Smooth muscle cell (in vitro differentiated cells): ENCODE measurements around the gene YWHAG. TPM values are rescaled to one million over a fixed set of nuclear protein-coding genes. Genes with fewer than 3 reads are reported as not detected.

Experiments used
- DNase-seq: peaks from one replicate; lab custom pipeline; 2025; ENCODE audit not compliant: unreplicated experiment; lab: John Stamatoyannopoulos, UW
- H2AFZ ChIP-seq: fragments of 200-600 bp; sonication (generic); 2 replicates; pipeline ENCODE4 v1.6.0; 2016; ENCODE audit warnings: antibody characterized with exemption, low read depth, mild to moderate bottlenecking
- H3F3A ChIP-seq: fragments of 200-600 bp; sonication (generic); 2 replicates; pipeline ENCODE4 v1.6.0; 2017; ENCODE audit warnings: antibody characterized with exemption, low read depth
- H3K27ac ChIP-seq: fragments of 200-600 bp; sonication (generic); 2 replicates; pipeline ENCODE4 v1.5.1; 2016; ENCODE audit warnings: low read depth, mild to moderate bottlenecking
- H3K27me3 ChIP-seq: fragments of 200-600 bp; sonication (generic); 2 replicates; pipeline ENCODE4 v1.6.1; 2016; ENCODE audit warnings: low read depth, mild to moderate bottlenecking
- H3K36me3 ChIP-seq: fragments of 200-600 bp; sonication (generic); 2 replicates; pipeline ENCODE4 v1.5.1; 2016; ENCODE audit warnings: low read depth
- H3K4me1 ChIP-seq: fragments of 200-600 bp; sonication (generic); 2 replicates; pipeline ENCODE4 v1.5.1; 2016; ENCODE audit warnings: low read depth
- H3K4me2 ChIP-seq: fragments of 200-600 bp; sonication (generic); 2 replicates; pipeline ENCODE4 v1.6.0; 2016; ENCODE audit warnings: mild to moderate bottlenecking
- H3K4me3 ChIP-seq: fragments of 200-600 bp; sonication (generic); 2 replicates; pipeline ENCODE4 v1.5.1; 2016; ENCODE audit warnings: mild to moderate bottlenecking
- H3K79me2 ChIP-seq: fragments of 200-600 bp; sonication (generic); 2 replicates; pipeline ENCODE4 v1.6.0; 2016; ENCODE audit warnings: low read depth, mild to moderate bottlenecking
- H3K9ac ChIP-seq: fragments of 200-600 bp; sonication (generic); 2 replicates; pipeline ENCODE4 v1.6.0; 2016; ENCODE audit warnings: low read depth
- H3K9me3 ChIP-seq: fragments of 200-600 bp; sonication (generic); replicated peaks from 2 replicates; pipeline ENCODE4 v1.5.1; 2016; ENCODE audit warnings: low read depth
- H4K20me1 ChIP-seq: fragments of 200-600 bp; sonication (generic); 2 replicates; pipeline ENCODE4 v1.6.0; 2016; ENCODE audit warnings: low read depth
- WGBS: methylation state at CpG from one replicate; pipeline ENCODE4 v1.1.7; 2016; ENCODE audit warnings: low lambda C conversion rate; 5-methylcytosine and 5-hydroxymethylcytosine counted together
- polyA plus RNA-seq: library from polyadenylated mRNA; unstranded; fragments of >200 nt; fragmentation: Nextera tagmentation; extraction: Ambion mirVana; gene quantifications from 2 replicates; pipeline ENCODE4 v1.2.1, GENCODE V29; 2016
- total RNA-seq: library from RNA; depleted of rRNA; stranded (reverse); fragments of >200 nt; gene quantifications from 2 replicates; pipeline ENCODE4 v1.2.3, GENCODE V29; 2014
- TF ChIP-seq, protein P1 (sequence below): fragments of 200-600 bp; sonication (generic); IDR thresholded peaks from 2 replicates; pipeline ENCODE4 v1.5.1; 2017; ENCODE audit warnings: borderline replicate concordance, mild to moderate bottlenecking, antibody characterized with exemption; ENCODE audit not compliant: insufficient read depth, poor library complexity, severe bottlenecking

The YWHAG gene
- total and polyA plus RNA-seq, 2 experiments from 2014 or later, result 17.6 to 132 TPM

DNA sequence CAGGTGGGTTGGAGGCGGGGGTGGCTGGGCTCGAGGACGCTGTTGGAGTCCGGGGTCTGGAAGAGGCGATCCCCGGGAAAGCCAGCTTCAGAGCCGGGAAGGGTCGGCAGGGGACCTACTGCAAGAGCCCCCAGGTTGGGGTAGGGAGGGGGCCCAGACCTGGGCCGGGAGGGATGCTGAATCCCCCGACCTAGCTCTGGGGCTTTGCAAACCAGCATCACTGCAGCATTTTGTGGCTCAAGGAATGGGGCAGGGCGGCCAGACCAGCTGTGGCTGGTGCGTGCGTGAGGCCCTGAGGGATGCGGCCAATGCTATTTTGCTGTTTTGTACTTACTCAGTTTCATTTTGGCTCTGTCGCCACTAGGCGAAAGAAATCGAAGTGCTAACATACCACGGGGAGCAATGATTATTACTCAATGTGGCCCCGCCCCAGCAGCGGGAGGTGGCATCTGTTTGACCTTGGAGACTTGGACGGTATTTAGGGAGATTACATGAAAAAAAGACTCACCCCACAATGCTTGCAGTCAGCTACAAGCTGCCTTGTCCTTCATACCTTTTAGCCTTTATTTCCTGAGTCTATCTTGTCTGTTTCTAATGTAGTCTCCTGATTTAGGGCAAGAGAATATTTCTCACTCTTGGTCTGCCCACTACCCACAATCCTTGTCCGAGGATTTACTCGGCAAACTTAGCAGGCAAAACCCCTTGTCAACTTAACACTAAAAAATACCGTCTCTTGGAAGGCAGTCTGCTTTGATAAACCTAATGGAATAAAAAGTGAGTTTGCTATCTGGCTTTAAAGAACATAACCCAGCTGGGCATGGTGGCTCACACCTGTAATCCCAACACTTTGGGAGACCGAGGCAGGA, 40.1 kb downstream of the YWHAG start:
- peak; percentile 48 for DNase-seq
- 6% methylated on average over 24 of the region's 25 CpGs for WGBS
- H3K4me2 ChIP-seq, result peak overlapping the region; percentile 91
- H3K79me2 ChIP-seq, result peaks cover 13% of the 10 kb centered on the region
- H3K4me3 ChIP-seq, result peak overlapping the region; percentile 76
- no peaks in the 10 kb centered on the region for H3K27me3 ChIP-seq
- peak overlapping the region; percentile 86 for H3K27ac ChIP-seq
- H3K9ac ChIP-seq, result peak overlapping the region; percentile 65
- H3F3A ChIP-seq, result peaks cover 26% of the 10 kb centered on the region
- peaks cover 33% of the 10 kb centered on the region for H4K20me1 ChIP-seq
- H3K36me3 ChIP-seq, result no peaks in the 10 kb centered on the region
- TF ChIP-seq, protein P1, sequence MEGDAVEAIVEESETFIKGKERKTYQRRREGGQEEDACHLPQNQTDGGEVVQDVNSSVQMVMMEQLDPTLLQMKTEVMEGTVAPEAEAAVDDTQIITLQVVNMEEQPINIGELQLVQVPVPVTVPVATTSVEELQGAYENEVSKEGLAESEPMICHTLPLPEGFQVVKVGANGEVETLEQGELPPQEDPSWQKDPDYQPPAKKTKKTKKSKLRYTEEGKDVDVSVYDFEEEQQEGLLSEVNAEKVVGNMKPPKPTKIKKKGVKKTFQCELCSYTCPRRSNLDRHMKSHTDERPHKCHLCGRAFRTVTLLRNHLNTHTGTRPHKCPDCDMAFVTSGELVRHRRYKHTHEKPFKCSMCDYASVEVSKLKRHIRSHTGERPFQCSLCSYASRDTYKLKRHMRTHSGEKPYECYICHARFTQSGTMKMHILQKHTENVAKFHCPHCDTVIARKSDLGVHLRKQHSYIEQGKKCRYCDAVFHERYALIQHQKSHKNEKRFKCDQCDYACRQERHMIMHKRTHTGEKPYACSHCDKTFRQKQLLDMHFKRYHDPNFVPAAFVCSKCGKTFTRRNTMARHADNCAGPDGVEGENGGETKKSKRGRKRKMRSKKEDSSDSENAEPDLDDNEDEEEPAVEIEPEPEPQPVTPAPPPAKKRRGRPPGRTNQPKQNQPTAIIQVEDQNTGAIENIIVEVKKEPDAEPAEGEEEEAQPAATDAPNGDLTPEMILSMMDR, result peak; percentile 29
- no peaks in the 10 kb centered on the region for H3K9me3 ChIP-seq
- H3K4me1 ChIP-seq, result peaks cover 15% of the 10 kb centered on the region
- H2AFZ ChIP-seq, result no peak overlapping the region

DNA sequence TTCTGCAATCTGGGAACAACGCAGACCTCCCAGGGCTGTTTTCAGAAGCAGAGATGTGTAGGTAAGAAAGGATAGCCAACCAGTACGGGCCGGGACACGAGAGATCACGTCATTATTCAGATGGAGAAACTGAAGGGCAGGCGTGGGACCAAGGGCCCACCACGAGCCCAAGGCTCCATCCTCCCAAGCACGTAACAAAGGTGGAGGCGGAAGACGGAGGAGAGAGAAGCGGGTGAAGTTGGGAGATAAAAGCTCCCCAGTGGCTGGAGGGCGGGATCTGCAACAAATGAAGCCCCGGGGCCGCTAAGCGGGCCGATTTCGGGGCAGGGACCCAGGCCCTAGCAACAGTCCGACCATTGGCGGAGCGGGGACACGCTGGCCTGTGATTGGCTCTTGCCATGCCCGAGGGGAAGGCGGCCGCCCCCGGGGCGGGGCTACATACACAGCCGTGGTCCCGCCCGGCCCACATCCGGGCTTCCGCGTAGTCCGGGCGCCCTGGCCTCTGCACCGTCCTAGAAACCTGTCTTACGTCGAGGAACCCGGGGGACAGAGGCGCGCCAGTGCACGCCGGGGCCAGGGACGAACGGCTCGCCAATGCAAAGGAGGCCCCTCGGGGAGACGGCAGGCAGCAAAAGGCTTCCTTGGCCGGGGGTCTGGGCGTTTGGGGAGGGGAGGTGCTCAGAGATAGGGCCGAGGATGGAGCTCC, 40.9 kb downstream of the YWHAG start:
- Histone ChIP-seq H4K20me1 (peaks cover 26% of the 10 kb centered on the region), H3K4me2 (peak overlapping the region; percentile 91), H3K36me3 (no peaks in the 10 kb centered on the region), H3K27me3 (no peaks in the 10 kb centered on the region), H3K4me1 (peaks cover 15% of the 10 kb centered on the region), H3K79me2 (peaks cover 8% of the 10 kb centered on the region), H3K9me3 (no peaks in the 10 kb centered on the region), H3K9ac (peak overlapping the region; percentile 65), H3F3A (peaks cover 26% of the 10 kb centered on the region), H2AFZ (peak overlapping the region; percentile 46), H3K4me3 (peak overlapping the region; percentile 76), H3K27ac (peak overlapping the region; percentile 86)
- peak; percentile 86 for DNase-seq
- WGBS, result 3% methylated on average over 37 of the region's 50 CpGs
- TF ChIP-seq, protein P1, result no peak

DNA sequence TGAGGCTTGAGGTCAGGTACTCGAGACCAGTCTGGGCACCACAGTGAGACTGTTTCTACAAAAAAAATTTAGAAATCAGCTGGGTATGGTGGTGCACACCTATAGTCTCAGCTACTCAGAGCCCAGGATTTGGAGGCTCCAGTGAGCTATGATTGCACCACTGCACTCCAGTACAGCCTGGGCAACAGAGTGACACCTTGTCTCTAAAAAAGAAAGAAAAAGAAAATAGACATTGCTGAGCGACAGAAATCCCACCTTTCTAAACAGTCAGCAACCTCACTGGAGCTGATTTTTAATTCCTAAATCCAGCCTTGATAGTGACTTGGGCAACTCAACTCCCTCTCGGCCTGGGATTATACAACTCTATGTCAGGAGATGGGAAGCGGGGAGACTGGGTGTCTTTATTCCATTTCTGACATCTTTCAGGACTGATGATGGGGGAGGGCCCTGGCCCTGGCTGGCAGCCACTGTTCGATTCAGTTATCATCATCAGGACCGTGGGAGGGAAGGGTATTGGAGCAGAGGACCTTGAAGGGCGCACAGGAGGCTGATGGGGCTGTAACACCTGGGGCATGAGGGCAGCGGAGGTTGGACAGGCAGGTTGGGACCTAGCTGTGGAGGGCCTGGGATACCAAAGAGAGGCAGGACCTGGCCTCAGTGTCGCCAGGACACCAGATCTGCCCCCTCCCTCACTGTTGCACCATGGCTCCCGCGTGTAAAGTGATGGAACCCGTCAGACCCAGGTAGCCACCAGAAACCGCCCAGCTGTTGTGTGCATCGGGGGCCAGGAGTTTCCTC, 41.6 kb downstream of the YWHAG start:
- Histone ChIP-seq H3K9ac (peak overlapping the region; percentile 15), H3K9me3 (no peaks in the 10 kb centered on the region), H3F3A (peaks cover 26% of the 10 kb centered on the region), H3K4me3 (peak overlapping the region; percentile 76), H2AFZ (no peak overlapping the region), H3K36me3 (no peaks in the 10 kb centered on the region), H3K27me3 (no peaks in the 10 kb centered on the region), H4K20me1 (peaks cover 18% of the 10 kb centered on the region), H3K79me2 (peaks cover 8% of the 10 kb centered on the region), H3K27ac (peak overlapping the region; percentile 86), H3K4me2 (peak overlapping the region; percentile 91), H3K4me1 (peaks cover 15% of the 10 kb centered on the region)
- TF ChIP-seq, protein P1, result no peak
- 80% methylated on average over 14 of the region's 14 CpGs for WGBS
- no peak for DNase-seq
